HG02852 (cell line): Measurements from ENCODE around the gene CTAGE9.

ENCODE experiments used
- ATAC-seq: cut with Tn5 transposase; IDR thresholded peaks from one replicate; pipeline ENCODE4 v1.9.1; 2021; ENCODE audit warnings: mild to moderate bottlenecking, moderate library complexity; ENCODE audit not compliant: unreplicated experiment

CTAGE9 gene

DNA sequence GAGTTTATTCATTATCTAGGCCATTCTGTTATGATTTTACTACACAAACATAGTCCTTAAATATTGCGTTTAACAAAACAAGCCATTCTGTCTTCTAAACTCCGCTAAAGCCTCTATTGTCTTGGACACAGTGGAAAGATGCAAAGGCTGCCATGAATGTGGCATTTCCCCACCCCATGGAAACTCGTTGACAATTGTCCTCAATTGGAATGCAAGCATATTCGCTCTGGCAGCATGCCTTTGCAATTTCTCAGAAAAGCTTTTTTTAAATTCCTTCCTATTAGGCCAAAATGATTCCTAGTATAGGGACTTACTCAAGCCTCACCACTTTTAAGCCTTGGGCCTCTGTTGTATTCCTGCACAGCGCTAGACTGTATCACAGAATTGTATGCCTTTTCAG is 32.4 kb downstream of the CTAGE9 start:
- ATAC-seq, result no peak

DNA sequence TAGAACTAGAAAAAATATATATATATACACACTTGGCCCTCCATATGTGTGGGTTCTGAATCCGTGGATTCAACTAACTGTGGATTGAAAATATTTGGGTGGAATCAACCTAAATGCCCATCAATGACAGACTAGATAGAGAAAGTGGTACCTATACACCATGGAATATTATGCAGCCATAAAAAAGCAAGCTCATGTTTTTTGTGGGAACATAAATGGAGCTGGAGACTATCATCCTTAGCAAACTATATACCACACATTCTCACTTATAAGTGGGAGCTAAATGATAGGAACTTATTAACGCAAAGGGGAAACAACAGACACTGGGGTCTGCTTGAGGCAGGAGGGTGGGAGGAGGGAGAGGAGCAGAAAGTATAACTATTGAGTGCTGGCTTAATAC is 37.6 kb downstream of the CTAGE9 start:
- ATAC-seq, result no peak

DNA sequence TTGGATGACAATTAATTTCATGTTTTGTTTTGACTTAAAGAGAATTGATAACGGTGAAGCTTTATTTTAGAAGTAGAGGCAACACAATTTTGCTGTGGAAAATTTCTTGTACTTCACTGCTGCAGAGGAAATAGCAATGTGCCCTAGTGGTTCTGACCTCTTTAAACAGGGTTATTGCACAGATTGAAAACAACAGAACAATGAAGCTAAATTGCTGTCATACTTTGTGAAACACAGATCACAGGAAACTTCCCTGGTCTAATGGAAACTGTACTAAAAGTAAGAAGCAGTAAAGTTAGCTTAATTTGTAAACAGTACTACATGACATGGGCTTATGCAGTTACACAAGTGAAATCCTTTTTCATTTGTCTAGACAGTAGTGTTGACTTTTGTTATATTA is 40.9 kb downstream of the CTAGE9 start:
- ATAC-seq, result no peak

DNA sequence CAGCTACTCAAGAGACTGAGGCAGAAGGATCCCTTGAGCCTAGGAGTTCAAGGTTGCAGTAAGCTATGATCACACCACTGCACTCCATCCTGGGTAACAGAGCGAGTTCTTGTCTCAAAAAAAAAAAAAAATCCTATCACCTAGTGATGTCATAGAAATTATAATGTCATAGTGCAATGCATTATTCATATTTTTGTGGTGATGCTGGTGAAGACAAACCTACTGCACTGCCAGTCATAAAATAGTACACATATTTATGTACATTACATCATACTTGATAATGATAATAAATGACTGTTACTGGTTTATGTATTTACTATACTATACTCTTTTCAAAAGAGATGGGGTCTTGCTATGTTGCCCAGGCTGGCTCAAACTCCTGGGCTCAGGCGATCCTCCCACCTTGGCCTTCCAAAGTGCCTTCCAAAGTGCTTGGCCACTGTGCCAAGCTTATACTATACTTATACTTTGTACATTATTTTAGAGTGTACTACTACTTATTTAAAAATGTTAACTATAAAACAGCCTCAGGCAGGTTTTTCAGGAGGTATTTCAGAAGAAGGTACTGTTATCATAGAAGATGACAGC is 47.1 kb downstream of the CTAGE9 start:
- no peak for ATAC-seq

DNA sequence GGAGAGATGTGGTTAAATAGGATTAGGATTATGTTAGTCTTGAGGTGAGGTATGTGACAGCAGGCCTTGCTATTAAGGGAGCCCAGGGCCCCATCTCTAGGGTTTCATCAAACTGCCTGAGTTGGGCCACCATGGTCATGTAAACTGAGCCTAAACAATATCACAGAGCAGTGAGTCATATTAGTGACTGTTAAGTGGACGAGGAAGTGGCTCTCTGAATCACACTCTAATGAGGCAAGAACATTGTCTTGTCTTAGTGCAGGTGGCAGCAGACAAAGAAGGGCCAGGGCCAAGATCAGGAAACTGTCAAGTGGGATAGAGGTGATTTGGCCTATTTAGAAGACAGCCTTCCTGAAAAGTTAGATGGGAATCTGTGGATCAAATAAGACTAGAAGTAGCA is 50.6 kb downstream of the CTAGE9 start:
- ATAC-seq, result no peak
